Measurements from ENCODE around the gene CLRN3. TPM values are rescaled to one million over a fixed set of nuclear protein-coding genes. Genes with fewer than 3 reads are reported as not detected.
A peak's percentile ranks its signal among the peaks of the same experiment; 100 is the strongest.

The CLRN3 gene
- total RNA-seq, 2 experiments from 2014 or later = not detected

DNA sequence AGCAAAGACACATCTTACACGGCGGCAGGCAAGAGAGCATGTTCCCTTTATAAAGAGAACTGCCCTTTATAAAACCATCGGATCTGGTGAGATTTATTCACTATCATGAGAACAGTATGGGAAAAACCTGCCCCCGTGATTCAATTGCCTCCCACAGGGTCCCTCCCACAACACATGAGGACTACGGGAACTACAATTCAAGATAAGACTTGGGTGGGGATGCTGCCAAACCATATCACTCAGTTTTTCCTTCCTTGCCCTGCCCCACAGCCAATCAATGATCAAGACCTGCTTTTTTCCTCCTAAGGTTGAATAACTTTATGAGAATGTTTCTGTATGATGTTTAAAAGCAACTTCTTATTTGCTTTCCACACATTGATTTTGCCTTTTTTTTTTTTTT, 11.0 kb upstream of the CLRN3 start:
- Mint-ChIP-seq H3K27me3 (peaks cover 26% of the 10 kb centered on the region), H3K9me3 (no peaks in the 10 kb centered on the region), H3K36me3 (ENCODE audit: low read depth) (no peaks in the 10 kb centered on the region), H3K4me3 (no peak overlapping the region), H3K27ac (no peak overlapping the region), H3K4me1 (ENCODE audit: low read depth) (no peaks in the 10 kb centered on the region)
- ChIA-PET POLR2A (interaction anchor here (0.8 kb wide), 1 partner anchor 248 kb away, joined by 4 read pairs; no protein-coding TSS in a partner anchor), CTCF (interaction anchor here (1.0 to 8.9 kb wide), 2 partner anchors 106 to 144 kb away, joined by 3 to 188 read pairs; no protein-coding TSS in a partner anchor)
- TF ChIP-seq, protein P1, sequence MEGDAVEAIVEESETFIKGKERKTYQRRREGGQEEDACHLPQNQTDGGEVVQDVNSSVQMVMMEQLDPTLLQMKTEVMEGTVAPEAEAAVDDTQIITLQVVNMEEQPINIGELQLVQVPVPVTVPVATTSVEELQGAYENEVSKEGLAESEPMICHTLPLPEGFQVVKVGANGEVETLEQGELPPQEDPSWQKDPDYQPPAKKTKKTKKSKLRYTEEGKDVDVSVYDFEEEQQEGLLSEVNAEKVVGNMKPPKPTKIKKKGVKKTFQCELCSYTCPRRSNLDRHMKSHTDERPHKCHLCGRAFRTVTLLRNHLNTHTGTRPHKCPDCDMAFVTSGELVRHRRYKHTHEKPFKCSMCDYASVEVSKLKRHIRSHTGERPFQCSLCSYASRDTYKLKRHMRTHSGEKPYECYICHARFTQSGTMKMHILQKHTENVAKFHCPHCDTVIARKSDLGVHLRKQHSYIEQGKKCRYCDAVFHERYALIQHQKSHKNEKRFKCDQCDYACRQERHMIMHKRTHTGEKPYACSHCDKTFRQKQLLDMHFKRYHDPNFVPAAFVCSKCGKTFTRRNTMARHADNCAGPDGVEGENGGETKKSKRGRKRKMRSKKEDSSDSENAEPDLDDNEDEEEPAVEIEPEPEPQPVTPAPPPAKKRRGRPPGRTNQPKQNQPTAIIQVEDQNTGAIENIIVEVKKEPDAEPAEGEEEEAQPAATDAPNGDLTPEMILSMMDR (IDR thresholded peaks at IDR 0.05) = no peak
- ATAC-seq (no peak), DNase-seq (no peak)
- intact Hi-C loops (cut with micrococcal nuclease) = loop anchor here (10.0 kb wide), 1 partner anchor 261 kb away; no protein-coding TSS in a partner anchor

GRCh38 chr10:127899766-127900387, 7.1 kb upstream of the CLRN3 start:
- CTCF ChIA-PET = interaction anchor here (1.2 to 2.3 kb wide), 2 partner anchors 111 to 178 kb away, joined by 3 to 20 read pairs; no protein-coding TSS in a partner anchor
- POLR2A ChIA-PET = no interaction called here
- ATAC-seq = peak; percentile 37

DNA sequence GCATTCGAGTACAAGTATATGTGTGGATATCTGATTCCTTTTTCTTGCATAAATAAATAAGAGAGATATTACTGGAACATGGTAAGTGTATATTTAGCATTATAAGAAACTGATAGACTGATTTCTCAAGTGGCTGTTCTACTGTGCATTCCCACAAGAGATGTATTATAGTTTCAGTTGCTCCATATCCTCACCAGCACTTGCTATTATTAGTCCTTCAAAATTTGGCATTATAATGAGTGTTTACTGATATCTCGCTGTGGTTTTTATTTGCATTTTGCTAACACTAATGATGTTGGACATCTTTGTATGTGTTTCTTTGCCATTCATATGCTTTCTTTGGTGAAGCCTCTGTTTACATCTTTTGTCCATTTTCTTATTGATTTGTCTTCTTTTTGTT, 4.4 kb upstream of the CLRN3 start:
- H3K4me3 Mint-ChIP-seq = no peak overlapping the region
- CTCF ChIA-PET = no interaction called here
- ATAC-seq (no peak), DNase-seq (no peak)
- H3K27ac Mint-ChIP-seq = no peak overlapping the region
- TF ChIP-seq, protein P1 (IDR thresholded peaks at IDR 0.05) = no peak
- peaks cover 3% of the 10 kb centered on the region for H3K4me1 Mint-ChIP-seq (ENCODE audit: low read depth)
- intact Hi-C loops (cut with micrococcal nuclease) = no loop called here
- H3K9me3 Mint-ChIP-seq = peaks cover 5% of the 10 kb centered on the region
- H3K36me3 Mint-ChIP-seq (ENCODE audit: low read depth) = no peaks in the 10 kb centered on the region
- peaks cover 13% of the 10 kb centered on the region for H3K27me3 Mint-ChIP-seq
- POLR2A ChIA-PET = no interaction called here

More at GRCh38 chr10:127899766-127900387, 7.1 kb upstream of the CLRN3 start:
- H3K27me3 Mint-ChIP-seq = peaks cover 10% of the 10 kb centered on the region
- peaks cover 3% of the 10 kb centered on the region for H3K4me1 Mint-ChIP-seq (ENCODE audit: low read depth)
- TF ChIP-seq, protein P1 (IDR thresholded peaks at IDR 0.05) = no peak
- H3K36me3 Mint-ChIP-seq (ENCODE audit: low read depth) = no peaks in the 10 kb centered on the region
- intact Hi-C loops (cut with micrococcal nuclease) = loop anchor here (10.0 kb wide), 1 partner anchor 265 kb away; no protein-coding TSS in a partner anchor
- no peak for DNase-seq
- no peak overlapping the region for H3K27ac Mint-ChIP-seq
- no peak overlapping the region for H3K4me3 Mint-ChIP-seq
- H3K9me3 Mint-ChIP-seq = peaks cover 5% of the 10 kb centered on the region

GRCh38 chr10:127896590-127896989, 3.8 kb upstream of the CLRN3 start:
- Mint-ChIP-seq H3K4me3 (no peak overlapping the region), H3K27me3 (peaks cover 13% of the 10 kb centered on the region), H3K4me1 (ENCODE audit: low read depth) (peaks cover 3% of the 10 kb centered on the region), H3K36me3 (ENCODE audit: low read depth) (no peaks in the 10 kb centered on the region), H3K27ac (no peak overlapping the region), H3K9me3 (peaks cover 5% of the 10 kb centered on the region)
- ChIA-PET CTCF (no interaction called here), POLR2A (no interaction called here)
- no peak for ATAC-seq
- TF ChIP-seq, protein P1 (IDR thresholded peaks at IDR 0.05) = no peak
- intact Hi-C loops (cut with micrococcal nuclease) = no loop called here
- DNase-seq = no peak

DNA sequence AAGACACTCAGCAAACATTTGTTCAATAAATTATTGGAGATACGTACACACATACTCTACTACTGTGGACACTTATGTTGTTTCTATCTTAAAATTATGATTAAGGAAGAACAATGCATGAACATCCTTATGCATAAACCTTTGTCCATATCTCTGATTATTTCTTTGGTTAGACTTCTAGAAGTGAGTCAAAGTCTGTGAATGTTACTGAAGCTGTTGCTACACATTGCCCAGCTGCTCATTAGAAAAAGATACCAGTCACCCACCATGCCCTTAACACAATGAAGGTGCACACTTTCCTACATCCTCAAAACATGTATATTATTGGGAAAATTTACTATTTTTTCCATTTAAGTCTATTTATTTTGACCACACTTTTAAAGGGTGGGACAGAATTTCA, 1.4 kb upstream of the CLRN3 start:
- TF ChIP-seq, protein P1 (IDR thresholded peaks at IDR 0.05) = no peak
- CTCF ChIA-PET = interaction anchor here (1.1 kb wide), 1 partner anchor 12 kb away, joined by 3 read pairs; no protein-coding TSS in a partner anchor
- no peak for ATAC-seq

More for the DNA sequence above, 1.4 kb upstream of the CLRN3 start:
- no peak for DNase-seq
- H3K9me3 Mint-ChIP-seq = peaks cover 5% of the 10 kb centered on the region
- intact Hi-C loops (cut with micrococcal nuclease) = no loop called here
- no peak overlapping the region for H3K4me3 Mint-ChIP-seq
- H3K27me3 Mint-ChIP-seq = peaks cover 9% of the 10 kb centered on the region
- POLR2A ChIA-PET = interaction anchor here (0.6 kb wide), 1 partner anchor 107 kb away, joined by 3 read pairs; no protein-coding TSS in a partner anchor
- no peak overlapping the region for H3K27ac Mint-ChIP-seq
- peaks cover 3% of the 10 kb centered on the region for H3K4me1 Mint-ChIP-seq (ENCODE audit: low read depth)
- no peaks in the 10 kb centered on the region for H3K36me3 Mint-ChIP-seq (ENCODE audit: low read depth)

Measured in activated CD8-positive, alpha-beta T cell treated with anti-CD3 and anti-CD28 coated beads for 36 hours (primary cell).